ENCODE measurements around the gene CTSF.
A peak's percentile ranks its signal among the peaks of the same experiment; 100 is the strongest.
"Not testable (repeated sequence)": the region's sequence is repeated elsewhere in the genome, so short reads cannot be mapped to it uniquely, and the experiment has no call there.

Gene CTSF

GRCh38 chr11:66559142-66559865 is 9.1 kb downstream of the CTSF start:
- DNase-seq, result peak; percentile 13

- no peak for DNase-seq
Measured at GRCh38 chr11:66557733-66558326, 10.6 kb downstream of the CTSF start.

GRCh38 chr11:66556086-66556485 is 12.3 kb downstream of the CTSF start:
- no peak for DNase-seq

- no peak for DNase-seq
Measured at GRCh38 chr11:66555416-66555815, 13.0 kb downstream of the CTSF start.

GRCh38 chr11:66554602-66555001 is 13.8 kb downstream of the CTSF start:
- no peak for DNase-seq

- no peak for DNase-seq
Measured at GRCh38 chr11:66550887-66551286, 17.5 kb downstream of the CTSF start.

GRCh38 chr11:66549696-66550095 is 18.7 kb downstream of the CTSF start:
- no peak for DNase-seq

GRCh38 chr11:66548774-66549630 is 19.4 kb downstream of the CTSF start:
- no peak for DNase-seq

GRCh38 chr11:66548041-66548440 is 20.4 kb downstream of the CTSF start:
- DNase-seq, result no peak

GRCh38 chr11:66547662-66548009 is 20.8 kb downstream of the CTSF start:
- no peak for DNase-seq

GRCh38 chr11:66546966-66547661 is 21.3 kb downstream of the CTSF start:
- no peak for DNase-seq

- peak; percentile 30 for DNase-seq
Measured at GRCh38 chr11:66546368-66546965, 21.9 kb downstream of the CTSF start, which contains the start of gene ACTN3. Gene ACTN3, plus strand, starts transcription at chr11:66546903. Its CDS starts 35 bp downstream, at chr11:66546938.

- peak; percentile 98 for DNase-seq
Measured at GRCh38 chr11:66545701-66546367, 22.6 kb downstream of the CTSF start, which contains the start of gene ZDHHC24. Gene ZDHHC24, minus strand, starts transcription at chr11:66546048. Its CDS starts 45 bp downstream, at chr11:66546003.

GRCh38 chr11:66544952-66545351 is 23.5 kb downstream of the CTSF start:
- not testable (repeated sequence) for DNase-seq

- peak; percentile 40 for DNase-seq
Measured at GRCh38 chr11:66543263-66544107, 24.9 kb downstream of the CTSF start.

GRCh38 chr11:66542362-66542761 is 26.0 kb downstream of the CTSF start:
- no peak for DNase-seq

GRCh38 chr11:66541892-66542291 is 26.5 kb downstream of the CTSF start:
- no peak for DNase-seq

GRCh38 chr11:66540598-66540997 is 27.8 kb downstream of the CTSF start:
- not testable (repeated sequence) for DNase-seq

- no peak for DNase-seq
Measured at GRCh38 chr11:66539870-66540213, 28.6 kb downstream of the CTSF start.

- DNase-seq, result no peak
Measured at GRCh38 chr11:66539170-66539869, 29.1 kb downstream of the CTSF start.
